ENCODE results near the gene PIAS4.

DNA sequence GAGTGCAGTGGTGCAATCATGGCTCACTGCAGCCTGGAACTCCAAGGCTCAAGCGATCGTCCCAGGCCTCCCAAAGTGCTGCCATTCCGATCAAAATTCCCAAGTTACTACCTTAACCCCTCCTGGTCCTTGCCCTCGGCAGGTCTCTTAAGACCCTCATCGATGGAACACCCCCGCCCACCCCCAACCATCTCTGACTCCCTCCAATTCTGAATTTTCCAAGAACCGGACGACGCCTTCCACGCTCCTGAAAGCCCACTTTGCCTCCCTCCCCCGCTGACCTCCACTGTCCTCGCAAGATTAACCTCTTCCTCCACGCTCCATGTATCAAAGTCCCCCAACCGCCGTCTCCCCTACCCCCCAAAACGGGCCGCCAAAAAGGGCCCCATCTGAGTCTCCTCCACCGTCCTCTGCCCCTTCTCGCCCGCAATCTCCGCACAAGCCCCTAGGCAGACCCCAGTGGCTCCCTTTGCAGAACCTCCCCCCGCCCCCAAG is 37.2 kb upstream of the PIAS4 start:
- no peak for TF ChIP-seq ZNF792 (tag by site-specific recombination; IDR thresholded peaks at IDR 0.05)
- no peak for TF ChIP-seq ZNF223 (tag by site-specific recombination; IDR thresholded peaks at IDR 0.05)
- TF ChIP-seq, protein P1, sequence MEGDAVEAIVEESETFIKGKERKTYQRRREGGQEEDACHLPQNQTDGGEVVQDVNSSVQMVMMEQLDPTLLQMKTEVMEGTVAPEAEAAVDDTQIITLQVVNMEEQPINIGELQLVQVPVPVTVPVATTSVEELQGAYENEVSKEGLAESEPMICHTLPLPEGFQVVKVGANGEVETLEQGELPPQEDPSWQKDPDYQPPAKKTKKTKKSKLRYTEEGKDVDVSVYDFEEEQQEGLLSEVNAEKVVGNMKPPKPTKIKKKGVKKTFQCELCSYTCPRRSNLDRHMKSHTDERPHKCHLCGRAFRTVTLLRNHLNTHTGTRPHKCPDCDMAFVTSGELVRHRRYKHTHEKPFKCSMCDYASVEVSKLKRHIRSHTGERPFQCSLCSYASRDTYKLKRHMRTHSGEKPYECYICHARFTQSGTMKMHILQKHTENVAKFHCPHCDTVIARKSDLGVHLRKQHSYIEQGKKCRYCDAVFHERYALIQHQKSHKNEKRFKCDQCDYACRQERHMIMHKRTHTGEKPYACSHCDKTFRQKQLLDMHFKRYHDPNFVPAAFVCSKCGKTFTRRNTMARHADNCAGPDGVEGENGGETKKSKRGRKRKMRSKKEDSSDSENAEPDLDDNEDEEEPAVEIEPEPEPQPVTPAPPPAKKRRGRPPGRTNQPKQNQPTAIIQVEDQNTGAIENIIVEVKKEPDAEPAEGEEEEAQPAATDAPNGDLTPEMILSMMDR (tag by site-specific recombination; IDR thresholded peaks at IDR 0.05): no peak
- no peak for TF ChIP-seq ZNF121 (tag by site-specific recombination; IDR thresholded peaks at IDR 0.05)
- TF ChIP-seq ZNF76 (tag by site-specific recombination; IDR thresholded peaks at IDR 0.05; ENCODE audit: borderline replicate concordance, low read depth): no peak
- no peak for TF ChIP-seq ZNF132 (tag by site-specific recombination; IDR thresholded peaks at IDR 0.05; ENCODE audit: borderline replicate concordance)
- TF ChIP-seq ZNF138 (tag by site-specific recombination; IDR thresholded peaks at IDR 0.05; ENCODE audit: borderline replicate concordance): no peak
- no peak for TF ChIP-seq ZFP41 (tag by site-specific recombination; IDR thresholded peaks at IDR 0.05; ENCODE audit: borderline replicate concordance)
- TF ChIP-seq, protein P2, sequence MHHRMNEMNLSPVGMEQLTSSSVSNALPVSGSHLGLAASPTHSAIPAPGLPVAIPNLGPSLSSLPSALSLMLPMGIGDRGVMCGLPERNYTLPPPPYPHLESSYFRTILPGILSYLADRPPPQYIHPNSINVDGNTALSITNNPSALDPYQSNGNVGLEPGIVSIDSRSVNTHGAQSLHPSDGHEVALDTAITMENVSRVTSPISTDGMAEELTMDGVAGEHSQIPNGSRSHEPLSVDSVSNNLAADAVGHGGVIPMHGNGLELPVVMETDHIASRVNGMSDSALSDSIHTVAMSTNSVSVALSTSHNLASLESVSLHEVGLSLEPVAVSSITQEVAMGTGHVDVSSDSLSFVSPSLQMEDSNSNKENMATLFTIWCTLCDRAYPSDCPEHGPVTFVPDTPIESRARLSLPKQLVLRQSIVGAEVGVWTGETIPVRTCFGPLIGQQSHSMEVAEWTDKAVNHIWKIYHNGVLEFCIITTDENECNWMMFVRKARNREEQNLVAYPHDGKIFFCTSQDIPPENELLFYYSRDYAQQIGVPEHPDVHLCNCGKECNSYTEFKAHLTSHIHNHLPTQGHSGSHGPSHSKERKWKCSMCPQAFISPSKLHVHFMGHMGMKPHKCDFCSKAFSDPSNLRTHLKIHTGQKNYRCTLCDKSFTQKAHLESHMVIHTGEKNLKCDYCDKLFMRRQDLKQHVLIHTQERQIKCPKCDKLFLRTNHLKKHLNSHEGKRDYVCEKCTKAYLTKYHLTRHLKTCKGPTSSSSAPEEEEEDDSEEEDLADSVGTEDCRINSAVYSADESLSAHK (tag by site-specific recombination; IDR thresholded peaks at IDR 0.05): no peak
- TF ChIP-seq, protein P3, sequence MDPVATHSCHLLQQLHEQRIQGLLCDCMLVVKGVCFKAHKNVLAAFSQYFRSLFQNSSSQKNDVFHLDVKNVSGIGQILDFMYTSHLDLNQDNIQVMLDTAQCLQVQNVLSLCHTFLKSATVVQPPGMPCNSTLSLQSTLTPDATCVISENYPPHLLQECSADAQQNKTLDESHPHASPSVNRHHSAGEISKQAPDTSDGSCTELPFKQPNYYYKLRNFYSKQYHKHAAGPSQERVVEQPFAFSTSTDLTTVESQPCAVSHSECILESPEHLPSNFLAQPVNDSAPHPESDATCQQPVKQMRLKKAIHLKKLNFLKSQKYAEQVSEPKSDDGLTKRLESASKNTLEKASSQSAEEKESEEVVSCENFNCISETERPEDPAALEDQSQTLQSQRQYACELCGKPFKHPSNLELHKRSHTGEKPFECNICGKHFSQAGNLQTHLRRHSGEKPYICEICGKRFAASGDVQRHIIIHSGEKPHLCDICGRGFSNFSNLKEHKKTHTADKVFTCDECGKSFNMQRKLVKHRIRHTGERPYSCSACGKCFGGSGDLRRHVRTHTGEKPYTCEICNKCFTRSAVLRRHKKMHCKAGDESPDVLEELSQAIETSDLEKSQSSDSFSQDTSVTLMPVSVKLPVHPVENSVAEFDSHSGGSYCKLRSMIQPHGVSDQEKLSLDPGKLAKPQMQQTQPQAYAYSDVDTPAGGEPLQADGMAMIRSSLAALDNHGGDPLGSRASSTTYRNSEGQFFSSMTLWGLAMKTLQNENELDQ (tag by site-specific recombination; IDR thresholded peaks at IDR 0.05; ENCODE audit: low read depth): no peak
- peak; percentile 54; the same call in 1 of the 2 replicates for TF ChIP-seq KLF9 (tag by site-specific recombination; IDR thresholded peaks at IDR 0.05; ENCODE audit: low read depth)

Data from HEK293 (cell line).